G401 (cell line): ENCODE measurements around the gene CX3CL1. TPM values are rescaled to one million over a fixed set of nuclear protein-coding genes. Genes with fewer than 3 reads are reported as not detected.

Source experiments
- DNase-seq: peaks from one replicate; pipeline ENCODE4 v3.0.0-alpha.2; 2015; ENCODE audit warnings: low spot score
- in situ Hi-C: cut with HindIII; loops from 2 replicates; pipeline ENCODE4 v1.10.0; 2016; ENCODE audit warnings: low sequenced_read_pairs, mixed read lengths
- total RNA-seq: library from RNA; depleted of rRNA; stranded (reverse); fragments of >200 nt; shearing (Covaris generic); gene quantifications from 2 replicates; pipeline ENCODE4 v1.2.3, GENCODE V29; 2014

Gene CX3CL1
- total RNA-seq, 1 experiment from 2014 or later = not detected

GRCh38 chr16:57379579-57379978 lies 7.3 kb downstream of the CX3CL1 start:
- in situ Hi-C loops = no loop called here

GRCh38 chr16:57380671-57381462 lies 8.6 kb downstream of the CX3CL1 start:
- no peak for DNase-seq
- in situ Hi-C loops = no loop called here

More at GRCh38 chr16:57379579-57379978, 7.3 kb downstream of the CX3CL1 start:
- no peak for DNase-seq

- DNase-seq = no peak
- in situ Hi-C loops = no loop called here
Observed at GRCh38 chr16:57381791-57382534, 9.7 kb downstream of the CX3CL1 start.

- in situ Hi-C loops = no loop called here
- DNase-seq = no peak
Observed at GRCh38 chr16:57382535-57383275, 10.4 kb downstream of the CX3CL1 start.

GRCh38 chr16:57383276-57384247 lies 11.3 kb downstream of the CX3CL1 start:
- no peak for DNase-seq
- in situ Hi-C loops = no loop called here

GRCh38 chr16:57384248-57385070 lies 12.2 kb downstream of the CX3CL1 start:
- in situ Hi-C loops = no loop called here
- DNase-seq = no peak

GRCh38 chr16:57385083-57385482 lies 12.8 kb downstream of the CX3CL1 start:
- in situ Hi-C loops = no loop called here
- no peak for DNase-seq

GRCh38 chr16:57386381-57386951 lies 14.2 kb downstream of the CX3CL1 start:
- DNase-seq = no peak
- in situ Hi-C loops = no loop called here

GRCh38 chr16:57387598-57388354 lies 15.5 kb downstream of the CX3CL1 start:
- in situ Hi-C loops = no loop called here
- DNase-seq = no peak

- DNase-seq = no peak
- in situ Hi-C loops = no loop called here
Observed at GRCh38 chr16:57388359-57389086, 16.2 kb downstream of the CX3CL1 start.

GRCh38 chr16:57389087-57389468 lies 16.8 kb downstream of the CX3CL1 start:
- in situ Hi-C loops = no loop called here
- DNase-seq = no peak

GRCh38 chr16:57390636-57391295 lies 18.5 kb downstream of the CX3CL1 start:
- no peak for DNase-seq
- in situ Hi-C loops = no loop called here

- DNase-seq = no peak
- in situ Hi-C loops = no loop called here
Observed at GRCh38 chr16:57391300-57391699, 19.0 kb downstream of the CX3CL1 start.

GRCh38 chr16:57391708-57392107 lies 19.4 kb downstream of the CX3CL1 start:
- in situ Hi-C loops = no loop called here
- DNase-seq = no peak

- in situ Hi-C loops = no loop called here
- no peak for DNase-seq
Observed at GRCh38 chr16:57392694-57393093, 20.4 kb downstream of the CX3CL1 start.

GRCh38 chr16:57394444-57394843 lies 22.2 kb downstream of the CX3CL1 start:
- no peak for DNase-seq
- in situ Hi-C loops = no loop called here
